Liver (tissue), 3 donors: ENCODE measurements around the gene ZNF330.

Experiments used
- EGR1 ChIP-seq, 2 donors: IDR thresholded peaks; 2 replicates each; pipeline ENCODE4 v1.6.1; 2016 to 2018; ENCODE audit warnings: antibody characterized with exemption in 2 of 2, low read depth in 2 of 2
- GABPA ChIP-seq, 2 donors: IDR thresholded peaks in 1 of 2; conservative IDR thresholded peaks in 1 of 2; 2 replicates each; pipeline ENCODE4 v1.6.1; 2016; ENCODE audit warnings: antibody characterized with exemption in 2 of 2, mild to moderate bottlenecking in 1 of 2, moderate library complexity in 1 of 2
- HNF4A ChIP-seq, 2 donors: conservative IDR thresholded peaks; 2 replicates each; pipeline ENCODE4 v1.6.1; 2016; ENCODE audit warnings: antibody characterized with exemption in 2 of 2, mild to moderate bottlenecking in 2 of 2
- JUND ChIP-seq, 2 donors: IDR thresholded peaks; 2 replicates each; pipeline ENCODE4 v1.6.1; 2016; ENCODE audit warnings: antibody characterized with exemption in 2 of 2
- RAD21 ChIP-seq, 2 donors: IDR thresholded peaks; 2 replicates each; pipeline ENCODE4 v1.6.1; 2016; ENCODE audit warnings: antibody characterized with exemption in 2 of 2, mild to moderate bottlenecking in 2 of 2
- RXRA ChIP-seq, 2 donors: IDR thresholded peaks; 2 replicates each; pipeline ENCODE4 v1.6.1; 2017 to 2018; ENCODE audit warnings: antibody characterized with exemption in 2 of 2, mild to moderate bottlenecking in 1 of 2
- SP1 ChIP-seq: IDR thresholded peaks from 2 replicates; pipeline ENCODE4 v1.6.1; 2018; ENCODE audit warnings: antibody characterized with exemption, mild to moderate bottlenecking
- TAF1 ChIP-seq: conservative IDR thresholded peaks from 2 replicates; pipeline ENCODE4 v1.6.1; 2016; ENCODE audit warnings: antibody characterized with exemption, mild to moderate bottlenecking
- YY1 ChIP-seq: IDR thresholded peaks from 2 replicates; pipeline ENCODE4 v1.6.1; 2016; ENCODE audit warnings: antibody characterized with exemption, mild to moderate bottlenecking
- TF ChIP-seq, protein P1 (sequence below): fragments of 150-350 bp; IDR thresholded peaks from 2 replicates; pipeline ENCODE4 v1.5.1; 2017; ENCODE audit warnings: improper control_type of control experiment, low read depth, low read length; ENCODE audit not compliant: missing input control
- TF ChIP-seq, protein P2 (sequence below): IDR thresholded peaks from 2 replicates; pipeline ENCODE4 v1.6.1; 2016; ENCODE audit warnings: antibody characterized with exemption
- TF ChIP-seq, protein P3 (sequence below): IDR thresholded peaks from 2 replicates; pipeline ENCODE4 v1.6.1; 2016; ENCODE audit warnings: antibody characterized with exemption, mild to moderate bottlenecking
- TF ChIP-seq, protein P4 (sequence below): IDR thresholded peaks from 2 replicates; pipeline ENCODE4 v1.6.1; 2016; ENCODE audit warnings: antibody characterized with exemption
- donor health status: healthy.
- donor health status: healthy.

DNA sequence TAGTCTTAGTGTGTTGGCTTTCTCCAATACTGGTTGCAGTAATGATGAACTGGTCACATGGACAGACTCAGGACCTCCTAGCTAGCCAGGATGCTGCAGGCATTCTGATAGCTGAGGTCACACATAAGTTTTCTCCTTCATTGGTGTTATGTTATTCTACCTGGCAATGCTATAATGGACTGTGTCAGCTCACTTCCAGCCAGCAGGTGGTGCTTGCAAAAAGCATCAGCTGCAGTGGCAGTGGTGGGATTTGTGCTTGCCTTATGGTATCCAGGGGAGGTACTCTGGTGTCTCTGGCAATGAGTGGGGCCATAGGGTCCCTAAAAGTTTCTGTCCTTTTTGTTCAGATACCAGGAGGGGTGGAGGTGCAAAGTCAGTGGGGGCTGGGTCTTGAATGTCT, 33.6 kb downstream of the ZNF330 start:
- TF ChIP-seq, protein P1, sequence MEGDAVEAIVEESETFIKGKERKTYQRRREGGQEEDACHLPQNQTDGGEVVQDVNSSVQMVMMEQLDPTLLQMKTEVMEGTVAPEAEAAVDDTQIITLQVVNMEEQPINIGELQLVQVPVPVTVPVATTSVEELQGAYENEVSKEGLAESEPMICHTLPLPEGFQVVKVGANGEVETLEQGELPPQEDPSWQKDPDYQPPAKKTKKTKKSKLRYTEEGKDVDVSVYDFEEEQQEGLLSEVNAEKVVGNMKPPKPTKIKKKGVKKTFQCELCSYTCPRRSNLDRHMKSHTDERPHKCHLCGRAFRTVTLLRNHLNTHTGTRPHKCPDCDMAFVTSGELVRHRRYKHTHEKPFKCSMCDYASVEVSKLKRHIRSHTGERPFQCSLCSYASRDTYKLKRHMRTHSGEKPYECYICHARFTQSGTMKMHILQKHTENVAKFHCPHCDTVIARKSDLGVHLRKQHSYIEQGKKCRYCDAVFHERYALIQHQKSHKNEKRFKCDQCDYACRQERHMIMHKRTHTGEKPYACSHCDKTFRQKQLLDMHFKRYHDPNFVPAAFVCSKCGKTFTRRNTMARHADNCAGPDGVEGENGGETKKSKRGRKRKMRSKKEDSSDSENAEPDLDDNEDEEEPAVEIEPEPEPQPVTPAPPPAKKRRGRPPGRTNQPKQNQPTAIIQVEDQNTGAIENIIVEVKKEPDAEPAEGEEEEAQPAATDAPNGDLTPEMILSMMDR, result no peak
- TF ChIP-seq, protein P2, sequence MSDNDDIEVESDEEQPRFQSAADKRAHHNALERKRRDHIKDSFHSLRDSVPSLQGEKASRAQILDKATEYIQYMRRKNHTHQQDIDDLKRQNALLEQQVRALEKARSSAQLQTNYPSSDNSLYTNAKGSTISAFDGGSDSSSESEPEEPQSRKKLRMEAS, result no peak
- TF ChIP-seq YY1 (no peak), RXRA (IDR thresholded peaks at IDR 0.05) (no peak), HNF4A (conservative IDR thresholded peaks at IDR 0.05) (no peak), GABPA (IDR thresholded peaks at IDR 0.05 in 1 of 2, conservative IDR thresholded peaks at IDR 0.05 in 1 of 2) (no peak), TAF1 (no peak), SP1 (no peak), EGR1 (IDR thresholded peaks at IDR 0.05; ENCODE audit: low read depth in 2 of 2) (no peak), RAD21 (IDR thresholded peaks at IDR 0.05) (no peak), JUND (IDR thresholded peaks at IDR 0.05) (no peak)
- TF ChIP-seq, protein P3, sequence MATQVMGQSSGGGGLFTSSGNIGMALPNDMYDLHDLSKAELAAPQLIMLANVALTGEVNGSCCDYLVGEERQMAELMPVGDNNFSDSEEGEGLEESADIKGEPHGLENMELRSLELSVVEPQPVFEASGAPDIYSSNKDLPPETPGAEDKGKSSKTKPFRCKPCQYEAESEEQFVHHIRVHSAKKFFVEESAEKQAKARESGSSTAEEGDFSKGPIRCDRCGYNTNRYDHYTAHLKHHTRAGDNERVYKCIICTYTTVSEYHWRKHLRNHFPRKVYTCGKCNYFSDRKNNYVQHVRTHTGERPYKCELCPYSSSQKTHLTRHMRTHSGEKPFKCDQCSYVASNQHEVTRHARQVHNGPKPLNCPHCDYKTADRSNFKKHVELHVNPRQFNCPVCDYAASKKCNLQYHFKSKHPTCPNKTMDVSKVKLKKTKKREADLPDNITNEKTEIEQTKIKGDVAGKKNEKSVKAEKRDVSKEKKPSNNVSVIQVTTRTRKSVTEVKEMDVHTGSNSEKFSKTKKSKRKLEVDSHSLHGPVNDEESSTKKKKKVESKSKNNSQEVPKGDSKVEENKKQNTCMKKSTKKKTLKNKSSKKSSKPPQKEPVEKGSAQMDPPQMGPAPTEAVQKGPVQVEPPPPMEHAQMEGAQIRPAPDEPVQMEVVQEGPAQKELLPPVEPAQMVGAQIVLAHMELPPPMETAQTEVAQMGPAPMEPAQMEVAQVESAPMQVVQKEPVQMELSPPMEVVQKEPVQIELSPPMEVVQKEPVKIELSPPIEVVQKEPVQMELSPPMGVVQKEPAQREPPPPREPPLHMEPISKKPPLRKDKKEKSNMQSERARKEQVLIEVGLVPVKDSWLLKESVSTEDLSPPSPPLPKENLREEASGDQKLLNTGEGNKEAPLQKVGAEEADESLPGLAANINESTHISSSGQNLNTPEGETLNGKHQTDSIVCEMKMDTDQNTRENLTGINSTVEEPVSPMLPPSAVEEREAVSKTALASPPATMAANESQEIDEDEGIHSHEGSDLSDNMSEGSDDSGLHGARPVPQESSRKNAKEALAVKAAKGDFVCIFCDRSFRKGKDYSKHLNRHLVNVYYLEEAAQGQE, result no peak
- TF ChIP-seq, protein P4, sequence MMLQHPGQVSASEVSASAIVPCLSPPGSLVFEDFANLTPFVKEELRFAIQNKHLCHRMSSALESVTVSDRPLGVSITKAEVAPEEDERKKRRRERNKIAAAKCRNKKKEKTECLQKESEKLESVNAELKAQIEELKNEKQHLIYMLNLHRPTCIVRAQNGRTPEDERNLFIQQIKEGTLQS, result no peak
